H1 (cell line): ENCODE measurements around the gene MARK3. TPM values are rescaled to one million over a fixed set of nuclear protein-coding genes. Genes with fewer than 3 reads are reported as not detected.

Source experiments
- CTCF ChIA-PET: fragments of 300-600 bp; sonication (Branson Sonifier 250); formaldehyde crosslinking; loops from one replicate; lab custom pipeline; 2021; ENCODE audit not compliant: partially characterized antibody; lab: Charles Lee
- POLR2A ChIA-PET: fragments of 300-600 bp; sonication (Branson Sonifier 250); formaldehyde crosslinking; loops from one replicate; lab custom pipeline; 2021; ENCODE audit warnings: inconsistent platforms; ENCODE audit not compliant: partially characterized antibody; lab: Charles Lee
- DNase-seq, 2 experiments: peaks; one replicate each; pipeline versions ENCODE4 v3.0.0 to v3.0.0-alpha.2; 2010 to 2022; ENCODE audit warnings: low spot score in 2 of 2, low read depth in 1 of 2, mixed read lengths in 1 of 2
- FAIRE-seq: peaks from 2 replicates; lab custom pipeline; 2011; peaks lifted over from hg19 to GRCh38; lab: Jason Lieb, UNC
- H2AFZ ChIP-seq: 2 replicates; pipeline ENCODE4 v1.8.1; 2012; ENCODE audit warnings: low read length, inconsistent platforms
- H2AK5ac ChIP-seq: 2 replicates; pipeline ENCODE4 v1.6.1; 2013; ENCODE audit warnings: low read depth, low read length
- H2BK120ac ChIP-seq: replicated peaks from 2 replicates; pipeline ENCODE3; 2013; ENCODE audit warnings: low read depth, low read length, inconsistent platforms
- H2BK12ac ChIP-seq: 2 replicates; pipeline ENCODE4 v1.6.1; 2013; ENCODE audit warnings: low read depth, low read length
- H2BK15ac ChIP-seq: 2 replicates; pipeline ENCODE4 v1.6.1; 2013; ENCODE audit warnings: low read length
- H2BK20ac ChIP-seq: 2 replicates; pipeline ENCODE4 v1.6.1; 2013; ENCODE audit warnings: low read length
- H2BK5ac ChIP-seq: 2 replicates; pipeline ENCODE4 v1.6.1; 2013; ENCODE audit warnings: low read depth, low read length
- H3K14ac ChIP-seq: 2 replicates; pipeline ENCODE4 v1.6.1; 2013; ENCODE audit warnings: inconsistent platforms; ENCODE audit not compliant: insufficient read length
- H3K18ac ChIP-seq: 2 replicates; pipeline ENCODE4 v1.6.1; 2013; ENCODE audit warnings: low read length; ENCODE audit errors: extremely low read depth
- H3K23ac ChIP-seq: 2 replicates; pipeline ENCODE4 v1.6.1; 2013; ENCODE audit warnings: inconsistent platforms; ENCODE audit not compliant: insufficient read length
- H3K23me2 ChIP-seq: 2 replicates; pipeline ENCODE4 v1.6.1; 2013; ENCODE audit warnings: low read depth, low read length
- H3K27ac ChIP-seq: 2 replicates; pipeline ENCODE4 v1.6.1; 2011; ENCODE audit warnings: low read depth, low read length, inconsistent platforms
- H3K27me3 ChIP-seq, 4 experiments: replicated peaks in 1 of 4; 1 replicate in 1 of 4; 2 replicates in 3 of 4; pipeline versions ENCODE4 v1.6.1 to v1.8.1; 2011 to 2013; ENCODE audit warnings: low read length in 3 of 4, mild to moderate bottlenecking in 3 of 4, inconsistent platforms in 2 of 4, mixed read lengths in 2 of 4, moderate library complexity in 1 of 4; ENCODE audit not compliant: control insufficient read depth in 3 of 4, insufficient read depth in 3 of 4; ENCODE audit errors: extremely low read depth in 1 of 4
- H3K36me3 ChIP-seq, 4 experiments: 2 replicates each; pipeline versions ENCODE4 v1.6.1 to v1.8.1; 2011 to 2013; ENCODE audit warnings: mild to moderate bottlenecking in 4 of 4, low read length in 3 of 4, moderate library complexity in 2 of 4, control low read depth in 1 of 4, inconsistent platforms in 1 of 4; ENCODE audit not compliant: insufficient read depth in 4 of 4, control insufficient read depth in 2 of 4
- H3K4ac ChIP-seq: replicated peaks from 2 replicates; pipeline ENCODE3; 2013; ENCODE audit warnings: low read length, low read depth, mixed read lengths, inconsistent platforms; ENCODE audit not compliant: insufficient read length
- H3K4me1 ChIP-seq, 4 experiments: replicated peaks in 1 of 4; 1 replicate in 1 of 4; 2 replicates in 3 of 4; pipeline versions ENCODE4 v1.6.1 to v1.8.1; 2011 to 2013; ENCODE audit warnings: low read length in 3 of 4, inconsistent platforms in 2 of 4, mixed read lengths in 1 of 4; ENCODE audit not compliant: insufficient read depth in 4 of 4, control insufficient read depth in 3 of 4
- H3K4me2 ChIP-seq, 2 experiments: 2 replicates each; pipeline versions ENCODE4 v1.6.1 to v1.8.1; 2011 to 2013; ENCODE audit warnings: low read depth in 2 of 2, low read length in 2 of 2, control low read depth in 1 of 2, inconsistent platforms in 1 of 2, mild to moderate bottlenecking in 1 of 2; ENCODE audit not compliant: insufficient read depth in 1 of 2
- H3K4me3 ChIP-seq, 4 experiments: fragments of 200-600, 300-600 bp in 1 of 4; sonication (generic), shearing (Covaris generic), sonication (Bioruptor Twin) in 1 of 4; 2 replicates each; pipeline versions ENCODE4 v1.5.1 to v1.8.1; 2011 to 2016; ENCODE audit warnings: low read length in 4 of 4, low read depth in 3 of 4, control low read depth in 2 of 4, inconsistent platforms in 2 of 4, mild to moderate bottlenecking in 2 of 4, mixed read lengths in 1 of 4, moderate library complexity in 1 of 4; ENCODE audit not compliant: insufficient read depth in 2 of 4; ENCODE audit errors: extremely low read depth in 1 of 4
- H3K56ac ChIP-seq: replicated peaks from 2 replicates; pipeline ENCODE3; 2013; ENCODE audit warnings: low read depth, mild to moderate bottlenecking, mixed read lengths, low read length, inconsistent platforms; ENCODE audit not compliant: insufficient read length
- H3K79me1 ChIP-seq: 2 replicates; pipeline ENCODE4 v1.6.1; 2013; ENCODE audit warnings: low read depth, low read length, control low read depth
- H3K79me2 ChIP-seq, 2 experiments: 2 replicates each; pipeline versions ENCODE4 v1.6.1 to v1.8.1; 2012 to 2013; ENCODE audit warnings: low read length in 2 of 2, mild to moderate bottlenecking in 2 of 2, inconsistent platforms in 1 of 2; ENCODE audit not compliant: insufficient read depth in 2 of 2, control insufficient read depth in 1 of 2
- H3K9ac ChIP-seq, 4 experiments: replicated peaks in 1 of 4; 1 replicate in 1 of 4; 2 replicates in 3 of 4; pipeline versions ENCODE4 v1.6.1 to v1.8.1; 2011 to 2013; ENCODE audit warnings: low read depth in 3 of 4, low read length in 3 of 4, control low read depth in 2 of 4, mild to moderate bottlenecking in 2 of 4, moderate library complexity in 2 of 4, inconsistent platforms in 1 of 4; ENCODE audit errors: extremely low read depth in 1 of 4
- H3K9me3 ChIP-seq, 2 experiments: 2 replicates each; pipeline versions ENCODE4 v1.6.1 to v1.8.1; 2012 to 2013; ENCODE audit warnings: mild to moderate bottlenecking in 2 of 2, moderate library complexity in 2 of 2, control low read depth in 1 of 2, inconsistent platforms in 1 of 2, low read depth in 1 of 2, low read length in 1 of 2, mixed read lengths in 1 of 2; ENCODE audit not compliant: insufficient read depth in 2 of 2
- H4K20me1 ChIP-seq, 2 experiments: replicated peaks in 1 of 2; 2 replicates each; pipeline versions ENCODE3 to v1.8.1; 2011 to 2013; ENCODE audit warnings: inconsistent platforms in 2 of 2, low read length in 2 of 2, mild to moderate bottlenecking in 1 of 2; ENCODE audit not compliant: insufficient read depth in 2 of 2, control insufficient read depth in 1 of 2
- H4K5ac ChIP-seq: 2 replicates; pipeline ENCODE4 v1.6.1; 2013; ENCODE audit warnings: low read length, low read depth, mixed read lengths, inconsistent platforms; ENCODE audit not compliant: insufficient read length
- H4K8ac ChIP-seq: 2 replicates; pipeline ENCODE4 v1.8.0; 2013; ENCODE audit warnings: mild to moderate bottlenecking, moderate library complexity, low read length, inconsistent platforms; ENCODE audit not compliant: insufficient read depth; ENCODE audit errors: extremely low read depth
- H4K91ac ChIP-seq: replicated peaks from 2 replicates; pipeline ENCODE3; 2013; ENCODE audit warnings: low read length, mixed read lengths, inconsistent platforms; ENCODE audit not compliant: insufficient read length
- CEBPB ChIP-seq: IDR thresholded peaks from 2 replicates; pipeline ENCODE4 v1.6.1; 2012; ENCODE audit warnings: low read depth, low read length
- SAP30 ChIP-seq: fragments of 300-600 bp; sonication (generic); IDR thresholded peaks from 2 replicates; pipeline ENCODE4 v1.7.1; 2012; ENCODE audit warnings: low read length, moderate library complexity, mild to moderate bottlenecking, inconsistent platforms; ENCODE audit not compliant: insufficient read depth, insufficient replicate concordance
- SP1 ChIP-seq: IDR thresholded peaks from 2 replicates; pipeline ENCODE4 v1.6.1; 2011; ENCODE audit warnings: low read depth, low read length
- TEAD4 ChIP-seq: IDR thresholded peaks from 2 replicates; pipeline ENCODE4 v1.6.1; 2012; ENCODE audit warnings: low read depth, low read length, inconsistent platforms, mixed read lengths
- WGBS, 2 experiments: shearing (Covaris generic) in 1 of 2; methylation state at CpG; one replicate each; pipeline versions ENCODE4 v1.1.6 to v1.1.7; 2013 to 2015; ENCODE audit warnings: low lambda C conversion rate in 2 of 2, mixed read lengths in 2 of 2, inconsistent platforms in 1 of 2, low coverage in 1 of 2, missing lambda C conversion rate in 1 of 2; ENCODE audit not compliant: insufficient replicate concordance in 2 of 2, insufficient coverage in 1 of 2, insufficient read length in 1 of 2; ENCODE audit errors: extremely low coverage in 1 of 2, missing lambda C conversion rate in 1 of 2; 5-methylcytosine and 5-hydroxymethylcytosine counted together
- polyA plus RNA-seq, 7 experiments: library from polyadenylated mRNA; depleted of rRNA in 3 of 7; stranded (reverse) in 5 of 7; unstranded in 2 of 7; fragments of >200 nt in 5 of 7; fragments of 200-250 nt in 2 of 7; gene quantifications; 1 replicate in 5 of 7; 2 replicates in 1 of 7; 4 replicates in 1 of 7; pipeline versions ENCODE4 v1.2.1 to v1.2.3, GENCODE V29; 2011 to 2013; ENCODE audit warnings: missing spikeins in 2 of 7, mixed read lengths in 2 of 7
- total RNA-seq: library from RNA; stranded (reverse); fragmentation: NEBNext Ultra II Directional; extraction: Animal tissue kit (Norgen Biotek cat#: 25700); gene quantifications from 2 replicates; pipeline ENCODE4 v1.2.1, GENCODE V29; 2021

Gene MARK3
- total and polyA plus RNA-seq, 2 of the 8 experiments (the other 6 are each of a cell fraction or from before 2014, with no cell fraction given), result 39.4 to 76.9 TPM

DNA sequence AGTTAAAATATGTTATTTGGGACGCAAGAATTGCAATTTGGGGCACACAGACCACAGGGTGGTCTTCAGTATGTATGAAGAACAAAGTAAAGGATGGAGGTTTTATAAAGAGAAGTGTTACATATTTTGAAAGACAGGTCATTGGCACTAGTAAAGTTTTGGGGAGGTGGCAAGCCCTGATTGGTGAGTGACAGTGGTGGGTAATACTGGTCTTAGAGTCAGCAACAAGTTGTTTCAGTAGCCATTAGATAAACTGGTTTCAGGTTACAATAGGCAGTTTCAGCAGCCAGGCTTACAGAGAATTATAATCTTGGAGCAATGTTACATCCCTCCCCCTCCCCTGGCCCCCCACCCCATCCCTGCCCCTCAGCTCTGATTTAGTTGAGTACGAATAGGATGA, 17.5 kb downstream of the MARK3 start:
- Histone ChIP-seq H4K5ac (no peak overlapping the region), H2BK15ac (no peak overlapping the region), H3K4ac (no peak overlapping the region), H3K27ac (no peak overlapping the region), H4K20me1 (peaks cover 5 to 18% of the 10 kb centered on the region in 2 experiments), H3K23ac (no peak overlapping the region), H4K8ac (no peak overlapping the region), H2BK120ac (no peak overlapping the region), H3K18ac (no peak overlapping the region), H3K79me1 (peaks cover 2% of the 10 kb centered on the region; the same call in 1 of the 2 replicates), H2AK5ac (no peak overlapping the region), H3K23me2 (no peaks in the 10 kb centered on the region), H3K9me3 (no peaks in the 10 kb centered on the region; a peak in 1 of 4 replicates), H2BK12ac (no peak overlapping the region), H3K4me3 (no peak overlapping the region), H2BK5ac (no peak overlapping the region), H3K14ac (no peak overlapping the region), H2BK20ac (no peak overlapping the region), H3K36me3 (peaks cover 0 to 13% (median under 1%) of the 10 kb centered on the region in 4 experiments; a peak in 4 of 8 replicates), H4K91ac (no peak overlapping the region), H3K56ac (no peak overlapping the region), H3K9ac (no peak overlapping the region), H3K27me3 (no peaks in the 10 kb centered on the region), H3K4me1 (peaks cover 1 to 10% (median 4%) of the 10 kb centered on the region in 4 experiments; a peak in 4 of 7 replicates), H3K79me2 (peaks cover 20 to 78% of the 10 kb centered on the region in 2 experiments), H2AFZ (no peak overlapping the region), H3K4me2 (peak overlapping the region in 1 of 2 experiments; percentile 43; a peak in 1 of 4 replicates)
- ChIA-PET POLR2A (interaction anchor here (0.7 to 0.8 kb wide), 2 partner anchors 16 to 78 kb away, joined by 3 read pairs; no protein-coding TSS in a partner anchor), CTCF (interaction anchor here (4.8 kb wide), 1 partner anchor 9 kb away, joined by 34 read pairs; no protein-coding TSS in a partner anchor)
- 85% methylated on average over 2 of the region's 2 CpGs; no CpG with 5 or more reads in 1 of the 2 experiments for WGBS, 2 experiments
- no peak for TF ChIP-seq SP1
- no peak for TF ChIP-seq CEBPB
- TF ChIP-seq SAP30, result no peak
- TF ChIP-seq TEAD4, result no peak
- FAIRE-seq, result no peak
- DNase-seq, result no peak
